ENCODE data around the gene GPRIN1.
A peak's percentile ranks its signal among the peaks of the same experiment; 100 is the strongest.
"Not testable (repeated sequence)": the region's sequence is repeated elsewhere in the genome, so short reads cannot be mapped to it uniquely, and the experiment has no call there.

GPRIN1 gene

DNA sequence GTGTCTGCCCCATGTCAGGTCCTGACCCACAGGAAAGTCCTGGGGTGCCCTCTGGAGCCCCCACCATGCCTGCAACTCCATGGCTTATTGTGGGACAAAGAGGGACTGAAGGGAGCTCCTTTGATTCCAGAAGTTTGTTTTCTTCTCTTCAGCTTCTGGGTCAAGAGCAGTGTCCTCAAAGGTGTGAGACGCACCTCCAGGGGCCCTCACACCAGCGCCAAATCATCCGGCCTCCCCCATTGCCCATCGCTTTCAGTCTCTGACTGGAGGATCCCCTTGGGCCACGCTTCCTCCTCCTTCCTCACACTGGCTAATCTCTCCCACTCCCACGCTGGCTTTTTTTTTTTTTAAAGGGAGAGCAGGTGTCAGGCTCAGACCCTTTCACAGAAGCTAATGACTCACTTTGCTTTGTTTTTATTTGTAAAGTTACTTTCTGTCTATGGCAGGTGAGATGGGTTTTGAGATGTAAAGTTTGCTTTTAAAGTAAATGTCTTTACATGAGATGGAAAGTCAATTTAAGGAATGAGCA lies 44.1 kb downstream of the GPRIN1 start:
- DNase-seq = no peak

DNA sequence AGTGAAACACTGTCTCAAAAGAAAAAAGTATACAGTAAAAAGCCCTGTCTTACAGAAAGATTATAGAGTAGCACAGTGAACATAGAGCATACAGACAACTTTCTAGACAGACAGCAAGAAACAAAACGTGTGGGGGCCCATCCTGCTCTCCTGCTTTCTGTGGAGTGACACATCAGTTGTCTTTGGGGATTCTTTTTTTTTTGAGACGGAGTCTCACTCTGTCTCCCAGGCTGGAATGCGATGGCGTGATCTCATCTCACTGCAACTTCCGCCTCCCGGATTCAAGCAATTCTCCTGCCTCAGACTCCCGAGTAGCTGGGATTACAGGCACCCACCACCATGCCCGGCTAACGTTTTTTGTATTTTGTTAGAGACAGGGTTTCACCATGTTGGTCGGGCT lies 46.0 kb downstream of the GPRIN1 start:
- no peak for DNase-seq

DNA sequence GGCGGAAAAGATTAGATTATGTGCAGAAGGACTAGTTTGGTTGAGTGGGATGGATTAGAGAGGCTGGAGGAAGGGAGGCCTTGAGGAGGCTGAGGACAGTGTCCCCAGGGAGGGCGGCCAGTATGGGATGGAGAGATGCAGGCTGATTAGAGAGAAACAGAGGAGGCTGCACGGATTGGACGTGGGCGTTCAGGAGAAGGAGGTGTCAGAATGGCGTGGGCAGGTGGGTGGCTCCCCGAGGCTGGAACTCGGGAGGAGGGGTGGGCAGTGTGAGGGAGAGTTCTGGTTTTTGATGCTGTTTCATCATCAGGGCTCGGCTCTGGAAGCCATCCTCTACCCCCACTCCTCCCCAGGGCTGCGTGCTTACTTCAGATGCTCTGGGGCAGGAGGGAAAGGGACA lies 47.8 kb downstream of the GPRIN1 start:
- no peak for DNase-seq

DNA sequence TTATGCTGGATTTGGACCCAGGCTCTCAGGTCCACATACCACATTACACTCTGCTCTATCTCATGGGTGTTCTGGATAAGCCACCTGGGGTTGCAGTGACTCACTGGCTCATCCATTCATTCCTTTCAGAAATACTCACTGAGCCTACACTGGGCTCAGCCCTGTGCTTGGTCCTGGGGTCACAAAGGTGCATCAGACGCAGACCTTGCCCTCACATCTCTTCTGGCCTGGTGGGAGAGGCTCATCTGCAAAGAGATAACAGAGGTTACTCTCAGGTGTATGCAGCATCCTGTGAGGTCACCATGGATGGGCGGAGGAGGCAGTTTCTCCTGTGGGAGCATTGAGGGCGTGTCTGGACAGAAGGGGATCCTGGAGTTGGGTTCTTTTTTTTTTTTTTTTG lies 48.7 kb downstream of the GPRIN1 start:
- DNase-seq = no peak

DNA sequence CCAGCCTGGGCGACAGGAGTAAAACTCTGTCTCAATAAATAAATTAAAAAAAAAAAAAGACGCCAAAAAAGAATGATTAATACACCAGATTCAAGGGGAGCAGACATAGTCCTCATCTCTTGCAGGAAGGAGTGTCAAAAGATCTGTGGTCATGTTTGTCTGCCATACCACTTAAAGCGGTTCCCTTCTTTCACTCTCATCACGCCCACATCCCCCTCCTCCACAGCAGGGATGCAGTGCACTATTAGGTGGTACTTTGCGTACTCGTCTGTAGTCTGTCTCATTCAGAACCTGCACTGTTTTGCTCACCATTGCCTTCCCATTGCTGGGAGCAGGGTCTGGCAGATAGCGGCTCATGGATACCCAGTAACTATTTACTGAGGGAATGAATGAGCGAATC lies 49.6 kb downstream of the GPRIN1 start:
- DNase-seq = peak; percentile 48

DNA sequence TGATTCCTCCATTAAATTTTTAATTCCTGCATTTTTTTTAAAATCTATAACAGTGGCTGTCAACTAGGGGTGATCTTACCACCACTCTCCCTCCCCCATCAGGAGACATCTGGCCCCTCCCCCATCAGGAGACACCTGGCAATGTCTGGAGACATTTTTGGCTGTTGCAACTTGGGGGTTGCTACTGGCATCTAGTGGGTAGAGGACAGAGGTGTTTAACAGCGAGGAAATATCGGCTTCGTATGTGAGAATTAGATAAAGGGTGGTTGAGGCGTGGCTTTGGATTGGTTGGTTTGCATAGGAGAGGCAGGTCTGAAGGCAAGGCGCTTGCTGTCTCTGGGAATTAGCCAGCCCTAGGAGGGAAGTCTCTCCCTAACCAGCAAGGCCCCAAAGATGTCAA lies 50.3 kb downstream of the GPRIN1 start:
- no peak for DNase-seq

DNA sequence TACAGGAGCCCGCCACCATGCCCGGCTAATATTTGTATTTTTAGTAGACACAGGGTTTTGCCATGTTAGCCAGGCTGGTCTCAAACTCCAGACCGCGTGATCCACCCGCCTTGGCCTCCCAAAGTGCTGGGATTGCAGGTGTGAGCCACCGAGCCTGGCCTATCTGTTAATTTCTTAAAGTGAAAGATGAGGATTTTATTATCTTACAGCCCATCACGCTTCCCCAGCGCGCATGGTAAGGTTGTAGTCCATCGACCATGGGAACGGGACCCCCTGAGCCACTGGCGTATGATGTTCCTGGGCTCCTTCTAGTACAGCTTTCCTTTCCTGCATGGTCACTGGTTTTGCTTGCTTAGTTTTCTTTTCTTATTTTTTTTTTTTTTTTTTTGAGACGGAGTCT lies 52.1 kb downstream of the GPRIN1 start:
- no peak for DNase-seq

DNA sequence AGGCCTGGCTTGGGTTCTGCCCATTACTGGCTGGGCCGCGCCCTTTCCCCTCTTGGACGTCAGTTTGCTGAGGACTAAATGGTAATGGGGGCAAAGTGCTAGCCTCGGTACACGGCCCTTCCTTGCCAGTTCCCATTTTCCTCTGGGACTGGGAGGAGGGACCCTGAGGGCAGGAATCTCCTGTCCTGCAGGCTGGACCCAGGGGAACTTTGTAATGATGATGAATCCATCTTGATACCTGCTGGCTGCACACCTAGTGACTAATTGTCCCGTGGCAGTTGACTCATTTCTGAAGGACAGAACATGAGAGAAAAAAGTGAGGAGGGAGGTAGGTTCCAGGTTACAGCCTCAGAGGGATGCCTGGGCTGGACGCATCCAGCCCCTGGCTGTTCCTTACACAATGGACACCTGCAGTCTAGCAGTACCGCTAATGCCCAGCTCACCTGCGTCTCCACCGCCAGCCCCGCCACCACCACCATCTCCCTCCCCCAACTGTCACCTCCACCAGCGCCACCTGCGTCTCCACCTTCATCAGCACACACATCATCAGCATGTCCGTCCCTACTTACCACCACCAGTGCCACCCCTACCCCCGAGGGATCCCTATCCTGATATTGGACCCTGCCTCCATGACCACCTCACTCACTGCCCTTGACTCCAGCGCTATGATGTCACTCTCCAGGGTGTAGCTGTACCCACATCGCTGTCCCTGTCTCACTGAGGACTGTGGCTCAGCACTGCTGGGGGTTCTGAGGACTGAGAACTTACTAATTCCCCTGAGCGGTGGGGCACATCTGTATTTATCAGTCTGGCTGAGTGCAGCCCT lies 56.5 kb downstream of the GPRIN1 start:
- no peak for DNase-seq

DNA sequence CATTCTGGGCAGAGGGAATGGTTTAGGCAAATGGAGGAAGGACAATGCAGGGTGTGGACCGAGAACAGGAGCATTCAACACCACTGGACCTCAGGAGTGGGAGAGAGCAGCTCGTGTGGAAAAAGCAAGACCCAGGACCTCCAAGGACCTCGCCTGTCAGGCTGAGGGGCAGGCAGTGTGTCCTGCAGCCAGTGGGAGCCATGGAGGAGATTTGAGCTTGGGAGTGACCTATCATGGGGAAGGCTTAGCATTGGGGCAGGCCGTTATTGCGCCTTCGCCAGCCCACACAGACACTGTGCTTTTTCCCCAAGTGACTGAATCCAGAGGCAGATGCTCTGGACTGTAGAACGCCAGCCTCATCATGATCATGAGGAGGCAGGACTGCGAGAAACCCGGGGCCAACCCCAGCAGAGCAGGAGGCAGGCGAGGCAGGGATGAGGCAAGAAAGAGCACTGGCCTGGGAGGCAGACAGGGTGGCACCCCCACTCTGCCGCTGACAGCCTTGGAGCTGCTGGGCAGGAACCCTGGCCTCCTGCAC lies 57.6 kb downstream of the GPRIN1 start:
- no peak for DNase-seq

DNA sequence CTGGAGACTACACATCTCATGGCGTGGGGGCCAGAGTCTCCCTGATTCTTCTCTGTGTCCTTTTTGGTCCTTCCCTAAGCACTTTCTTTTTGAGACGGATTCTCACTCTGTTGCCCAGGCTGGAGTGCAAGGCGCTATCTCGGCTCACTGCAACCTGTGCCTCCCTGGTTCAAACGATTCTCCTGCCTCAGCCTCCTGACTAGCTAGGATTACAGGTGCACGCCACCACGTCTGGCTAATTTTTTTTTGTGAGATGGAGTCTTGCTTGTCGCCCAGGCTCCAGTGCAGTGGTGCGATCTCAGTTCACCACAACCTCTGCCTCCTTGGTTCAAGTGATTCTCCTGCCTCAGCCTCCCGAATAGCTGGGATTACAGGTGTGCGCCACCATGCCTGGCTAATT lies 59.0 kb downstream of the GPRIN1 start:
- not testable (repeated sequence) for DNase-seq

DNA sequence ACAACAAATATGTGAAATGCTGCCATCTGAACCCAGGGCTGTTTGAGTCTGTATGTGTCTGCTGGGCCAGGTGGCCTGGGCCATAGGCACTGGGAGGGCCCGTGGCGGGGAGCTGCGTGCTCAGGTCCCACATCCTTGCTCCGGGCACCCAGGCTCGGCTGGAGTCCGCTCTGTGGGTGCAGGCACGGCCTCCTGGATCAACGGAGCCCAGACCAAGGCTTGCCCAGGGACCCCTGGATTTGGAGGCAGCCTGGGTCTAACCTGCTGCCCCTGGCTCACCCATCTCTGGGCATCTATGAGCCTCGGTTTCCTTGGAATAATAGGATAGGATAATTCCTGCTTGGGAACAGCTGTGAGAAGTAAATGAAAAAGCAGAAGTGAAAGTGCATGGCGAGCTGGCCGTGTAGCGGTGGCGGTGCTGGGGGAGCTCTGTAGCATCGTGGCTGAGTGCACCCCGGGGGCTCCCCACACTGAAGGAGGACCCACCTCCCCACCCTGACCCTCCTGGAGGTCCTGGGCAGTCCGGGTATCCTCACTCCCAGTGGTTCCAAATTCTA lies 59.6 kb downstream of the GPRIN1 start:
- DNase-seq = no peak

DNA sequence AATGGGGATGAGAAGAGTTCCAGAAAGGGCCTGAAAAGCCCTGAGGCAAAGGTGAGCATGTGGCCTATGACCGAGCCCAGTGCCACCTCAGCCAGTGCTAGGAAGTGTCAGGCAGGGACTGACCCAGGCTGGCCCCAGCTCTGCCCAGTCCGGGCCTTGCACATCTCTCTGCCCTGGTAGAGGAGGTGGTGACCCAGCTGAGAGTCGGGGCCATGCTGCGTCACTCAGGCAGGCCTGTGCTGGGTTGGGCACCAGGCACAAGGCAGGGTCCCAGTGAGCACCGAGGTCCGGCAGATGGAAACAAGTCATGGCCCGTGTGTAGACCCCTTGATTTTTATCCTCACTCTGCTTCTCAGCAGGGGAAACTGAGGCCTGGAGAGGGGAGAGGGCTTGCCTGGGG lies 60.1 kb downstream of the GPRIN1 start:
- no peak for DNase-seq

DNA sequence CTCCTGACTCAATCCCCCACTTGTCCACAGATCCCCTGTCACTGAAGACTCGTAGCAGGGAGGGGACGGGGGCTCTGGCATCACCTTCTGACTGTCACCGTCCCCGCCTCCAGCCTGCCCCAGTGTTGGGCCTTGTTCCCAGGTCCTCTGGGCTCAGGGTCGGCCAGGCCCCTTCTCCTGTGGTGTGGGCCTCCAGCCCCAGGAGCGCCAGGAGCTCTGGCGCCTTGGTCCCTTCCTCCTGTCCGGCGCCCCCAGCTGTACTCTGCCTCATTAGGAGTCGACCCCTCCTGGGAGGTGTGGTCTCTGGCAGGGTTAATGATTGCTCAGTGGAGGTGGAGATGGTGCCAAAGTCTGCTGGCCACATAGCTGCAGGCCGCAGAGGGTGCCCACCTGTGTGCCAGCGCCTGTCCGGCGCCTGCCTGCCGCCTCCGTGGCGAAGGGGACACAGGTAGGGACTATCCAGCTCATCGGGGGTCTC lies 61.0 kb downstream of the GPRIN1 start, which contains the start of gene CDHR2:
Gene CDHR2, plus strand, starts transcription at position 376 of the 478 bp plus-strand sequence. CDS start 16,011 bp downstream, outside the sequence.
- no peak for DNase-seq

DNA sequence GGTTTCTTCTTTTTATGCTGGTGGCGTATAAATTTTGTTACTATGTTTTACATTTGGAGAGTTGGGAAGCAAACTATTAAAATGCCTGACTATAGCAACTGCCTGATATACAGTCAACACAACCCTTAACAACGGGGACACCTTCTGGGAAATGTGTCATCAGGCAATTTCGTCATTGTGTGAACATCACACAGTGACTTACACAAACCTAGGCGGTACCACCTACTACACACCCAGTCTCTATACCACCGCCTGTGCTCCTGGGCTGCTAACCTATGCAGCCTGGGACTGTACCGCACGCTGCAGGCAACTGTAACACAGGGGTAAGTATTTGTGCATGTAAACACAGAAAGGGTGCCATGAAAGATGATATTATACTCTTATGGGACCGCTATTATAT lies 62.2 kb downstream of the GPRIN1 start:
- DNase-seq = no peak
